Colonic mucosa (tissue), 4 donors: ENCODE results near the gene EEFSEC. TPM values are rescaled to one million over a fixed set of nuclear protein-coding genes. Genes with fewer than 3 reads are reported as not detected.

Experiments used
- DNase-seq: peaks from one replicate; pipeline ENCODE4 v3.0.0-alpha.2; 2020
- H3K27ac ChIP-seq: fragments of 200-600 bp; one replicate; pipeline ENCODE4 v1.8.0; 2021
- H3K27me3 ChIP-seq: fragments of 200-600 bp; one replicate; pipeline ENCODE4 v1.8.0; 2021
- H3K36me3 ChIP-seq: fragments of 200-600 bp; one replicate; pipeline ENCODE4 v1.8.0; 2021
- H3K4me1 ChIP-seq: fragments of 200-600 bp; one replicate; pipeline ENCODE4 v1.8.0; 2021; ENCODE audit warnings: mild to moderate bottlenecking
- H3K4me3 ChIP-seq: fragments of 200-600 bp; one replicate; pipeline ENCODE4 v1.8.0; 2021
- H3K9ac ChIP-seq, 2 donors: one replicate each; pipeline ENCODE4 v1.7.0; 2013; ENCODE audit warnings: control low read depth in 2 of 2, low read depth in 2 of 2, low read length in 2 of 2
- H3K9me3 ChIP-seq: fragments of 200-600 bp; one replicate; pipeline ENCODE4 v1.8.0; 2021
- CTCF ChIP-seq: fragments of 200-600 bp; IDR thresholded peaks from one replicate; pipeline ENCODE4 v1.8.0; 2022; ENCODE audit warnings: antibody characterized with exemption, mild to moderate bottlenecking
- intact Hi-C: fragments of 100-400 bp; cut with DNase I; formaldehyde crosslinking; loops from one replicate; pipeline ENCODE4 v1.14.1; 2022
- total RNA-seq, 2 donors: library from RNA; stranded (reverse); fragmentation: NEBNext Ultra II Directional in 1 of 2; extraction: Animal tissue kit (Norgen Biotek cat#: 25700) in 1 of 2; gene quantifications; one replicate each; pipeline ENCODE4 v1.2.1, GENCODE V29; 2021
- donor health status: healthy.
- donor health status: DM: no; HTN: no; CAD: no.
- donor health status: DM: no; HTN: no; CAD: no.

The EEFSEC gene
- total RNA-seq, 2 donors from 2014 or later = 8.6 to 16.6 TPM

- Histone ChIP-seq H3K27me3 (no peaks in the 10 kb centered on the region), H3K36me3 (no peaks in the 10 kb centered on the region)
- no peak for DNase-seq
Observed at GRCh38 chr3:128313935-128314334, 160.7 kb downstream of the EEFSEC start.

GRCh38 chr3:128315313-128315712 lies 162.0 kb downstream of the EEFSEC start:
- H3K4me1 ChIP-seq = no peaks in the 10 kb centered on the region
- H3K9ac ChIP-seq = no peak overlapping the region
- no peak for TF ChIP-seq CTCF
- H3K27me3 ChIP-seq = no peaks in the 10 kb centered on the region
- H3K27ac ChIP-seq = no peak overlapping the region
- H3K4me3 ChIP-seq = no peak overlapping the region
- no peaks in the 10 kb centered on the region for H3K9me3 ChIP-seq
- H3K36me3 ChIP-seq = no peaks in the 10 kb centered on the region
- no peak for DNase-seq
- intact Hi-C loops = no loop called here

More at GRCh38 chr3:128313935-128314334, 160.7 kb downstream of the EEFSEC start:
- H3K27ac ChIP-seq = no peak overlapping the region
- no peaks in the 10 kb centered on the region for H3K4me1 ChIP-seq
- no peak overlapping the region for H3K4me3 ChIP-seq
- TF ChIP-seq CTCF = no peak
- intact Hi-C loops = no loop called here
- no peaks in the 10 kb centered on the region for H3K9me3 ChIP-seq
- H3K9ac ChIP-seq = no peak overlapping the region

GRCh38 chr3:128316481-128316891 lies 163.2 kb downstream of the EEFSEC start:
- intact Hi-C loops = no loop called here
- DNase-seq = peak; percentile 21
- no peaks in the 10 kb centered on the region for H3K4me1 ChIP-seq
- H3K9ac ChIP-seq = no peak overlapping the region
- no peak overlapping the region for H3K4me3 ChIP-seq
- TF ChIP-seq CTCF = no peak
- H3K27me3 ChIP-seq = no peaks in the 10 kb centered on the region
- no peaks in the 10 kb centered on the region for H3K36me3 ChIP-seq
- H3K9me3 ChIP-seq = no peaks in the 10 kb centered on the region
- H3K27ac ChIP-seq = no peak overlapping the region

- Histone ChIP-seq H3K9ac (no peak overlapping the region), H3K27me3 (no peaks in the 10 kb centered on the region), H3K36me3 (no peaks in the 10 kb centered on the region), H3K4me1 (no peaks in the 10 kb centered on the region), H3K4me3 (no peak overlapping the region), H3K27ac (no peak overlapping the region), H3K9me3 (no peaks in the 10 kb centered on the region)
- intact Hi-C loops = no loop called here
- no peak for TF ChIP-seq CTCF
- DNase-seq = peak; percentile 14
Observed at GRCh38 chr3:128317101-128317697, 163.9 kb downstream of the EEFSEC start.

- H3K9me3 ChIP-seq = no peaks in the 10 kb centered on the region
- no peak overlapping the region for H3K4me3 ChIP-seq
- DNase-seq = peak; percentile 16
- no peak overlapping the region for H3K9ac ChIP-seq
- no peaks in the 10 kb centered on the region for H3K4me1 ChIP-seq
- no peaks in the 10 kb centered on the region for H3K36me3 ChIP-seq
- no peak overlapping the region for H3K27ac ChIP-seq
- no peaks in the 10 kb centered on the region for H3K27me3 ChIP-seq
- TF ChIP-seq CTCF = no peak
- intact Hi-C loops = no loop called here
Observed at GRCh38 chr3:128317698-128318231, 164.5 kb downstream of the EEFSEC start.
